Breast epithelium (tissue), 4 donors: ENCODE results near the gene MIP. TPM values are rescaled to one million over a fixed set of nuclear protein-coding genes. Genes with fewer than 3 reads are reported as not detected.

Experiments
- DNase-seq, 2 donors: peaks; one replicate each; pipeline ENCODE4 v3.0.0-alpha.2; 2019; ENCODE audit warnings: low spot score in 2 of 2
- H3K27ac ChIP-seq, 2 donors: fragments of 200-600 bp; sonication (generic) in 1 of 2; one replicate each; pipeline ENCODE4 v1.5.1; 2016 to 2019; ENCODE audit warnings: mild to moderate bottlenecking in 1 of 2
- H3K27me3 ChIP-seq, 2 donors: fragments of 200-600 bp; sonication (generic) in 1 of 2; one replicate each; pipeline versions ENCODE4 v1.5.1 to v1.6.0; 2017 to 2019; ENCODE audit warnings: control low read depth in 1 of 2, mild to moderate bottlenecking in 1 of 2
- H3K36me3 ChIP-seq: fragments of 200-600 bp; one replicate; pipeline ENCODE4 v1.5.1; 2019
- H3K4me1 ChIP-seq, 2 donors: fragments of 200-600 bp; sonication (generic); one replicate each; pipeline ENCODE4 v1.5.1; 2016 to 2019; ENCODE audit warnings: control low read depth in 1 of 2
- H3K4me3 ChIP-seq, 3 donors: fragments of 200-600 bp; sonication (generic); 1 replicate in 2 of 3; 2 replicates in 1 of 3; pipeline ENCODE4 v1.5.1; 2016 to 2019; ENCODE audit warnings: mild to moderate bottlenecking in 3 of 3, moderate library complexity in 2 of 3
- H3K9me3 ChIP-seq, 2 donors: fragments of 200-600 bp; sonication (generic) in 1 of 2; one replicate each; pipeline ENCODE4 v1.5.1; 2016 to 2019; ENCODE audit warnings: control low read depth in 1 of 2
- POLR2A ChIP-seq: fragments of 450-650 bp; IDR thresholded peaks from one replicate; pipeline ENCODE4 v1.6.1; 2016; ENCODE audit warnings: antibody characterized with exemption, mild to moderate bottlenecking, moderate library complexity
- POLR2AphosphoS5 ChIP-seq, 3 donors: sonication (generic); formaldehyde crosslinking; IDR thresholded peaks; one replicate each; pipeline ENCODE4 v1.6.1; 2017; ENCODE audit warnings: antibody characterized with exemption in 3 of 3
- intact Hi-C: fragments of 100-400 bp; cut with DNase I; formaldehyde crosslinking; loops from one replicate; pipeline ENCODE4 v1.15.1; 2023; ENCODE audit warnings: low total_unique reads
- total RNA-seq, 3 donors: library from RNA; depleted of rRNA; stranded (reverse); fragments of >200 nt; gene quantifications; one replicate each; pipeline ENCODE4 v1.1.0, GENCODE V29; 2016
- TF ChIP-seq, protein P1 (sequence below), 3 donors: fragments of 450-650 bp; IDR thresholded peaks; one replicate each; pipeline ENCODE4 v1.5.1; 2016 to 2017; ENCODE audit warnings: antibody characterized with exemption in 3 of 3, mild to moderate bottlenecking in 3 of 3, moderate library complexity in 3 of 3

The MIP gene
- total RNA-seq, 3 donors from 2014 or later, result not detected

- TF ChIP-seq, protein P1, sequence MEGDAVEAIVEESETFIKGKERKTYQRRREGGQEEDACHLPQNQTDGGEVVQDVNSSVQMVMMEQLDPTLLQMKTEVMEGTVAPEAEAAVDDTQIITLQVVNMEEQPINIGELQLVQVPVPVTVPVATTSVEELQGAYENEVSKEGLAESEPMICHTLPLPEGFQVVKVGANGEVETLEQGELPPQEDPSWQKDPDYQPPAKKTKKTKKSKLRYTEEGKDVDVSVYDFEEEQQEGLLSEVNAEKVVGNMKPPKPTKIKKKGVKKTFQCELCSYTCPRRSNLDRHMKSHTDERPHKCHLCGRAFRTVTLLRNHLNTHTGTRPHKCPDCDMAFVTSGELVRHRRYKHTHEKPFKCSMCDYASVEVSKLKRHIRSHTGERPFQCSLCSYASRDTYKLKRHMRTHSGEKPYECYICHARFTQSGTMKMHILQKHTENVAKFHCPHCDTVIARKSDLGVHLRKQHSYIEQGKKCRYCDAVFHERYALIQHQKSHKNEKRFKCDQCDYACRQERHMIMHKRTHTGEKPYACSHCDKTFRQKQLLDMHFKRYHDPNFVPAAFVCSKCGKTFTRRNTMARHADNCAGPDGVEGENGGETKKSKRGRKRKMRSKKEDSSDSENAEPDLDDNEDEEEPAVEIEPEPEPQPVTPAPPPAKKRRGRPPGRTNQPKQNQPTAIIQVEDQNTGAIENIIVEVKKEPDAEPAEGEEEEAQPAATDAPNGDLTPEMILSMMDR (IDR thresholded peaks at IDR 0.05), result no peak
- no peak for TF ChIP-seq POLR2A
- no peak for TF ChIP-seq POLR2AphosphoS5 (IDR thresholded peaks at IDR 0.05)
- DNase-seq, result no peak
- Histone ChIP-seq H3K27me3 (no peaks in the 10 kb centered on the region), H3K4me3 (no peak overlapping the region), H3K4me1 (no peaks in the 10 kb centered on the region), H3K27ac (no peak overlapping the region), H3K36me3 (no peaks in the 10 kb centered on the region), H3K9me3 (no peaks in the 10 kb centered on the region)
- intact Hi-C loops, result no loop called here
These were observed 23.2 kb upstream of the MIP start for GRCh38 chr12:56477521-56478225.

GRCh38 chr12:56476972-56477432, 22.5 kb upstream of the MIP start:
- H3K27me3 ChIP-seq, result no peaks in the 10 kb centered on the region
- intact Hi-C loops, result no loop called here
- H3K4me1 ChIP-seq, result no peaks in the 10 kb centered on the region
- TF ChIP-seq POLR2A, result no peak
- TF ChIP-seq, protein P1 (IDR thresholded peaks at IDR 0.05), result no peak
- TF ChIP-seq POLR2AphosphoS5 (IDR thresholded peaks at IDR 0.05), result no peak
- H3K4me3 ChIP-seq, result no peak overlapping the region
- DNase-seq, result no peak
- no peaks in the 10 kb centered on the region for H3K36me3 ChIP-seq
- H3K27ac ChIP-seq, result no peak overlapping the region
- H3K9me3 ChIP-seq, result no peaks in the 10 kb centered on the region

GRCh38 chr12:56476143-56476542, 21.7 kb upstream of the MIP start:
- TF ChIP-seq POLR2A (no peak), POLR2AphosphoS5 (IDR thresholded peaks at IDR 0.05) (no peak)
- TF ChIP-seq, protein P1 (IDR thresholded peaks at IDR 0.05), result no peak
- intact Hi-C loops, result no loop called here

GRCh38 chr12:56474389-56474788, 19.9 kb upstream of the MIP start:
- Histone ChIP-seq H3K27ac (no peak overlapping the region), H3K27me3 (no peaks in the 10 kb centered on the region), H3K4me3 (no peak overlapping the region), H3K4me1 (peaks cover 0 to 5% of the 10 kb centered on the region in 2 donors), H3K9me3 (no peaks in the 10 kb centered on the region), H3K36me3 (no peaks in the 10 kb centered on the region)
- no peak for DNase-seq
- intact Hi-C loops, result no loop called here
- no peak for TF ChIP-seq POLR2AphosphoS5 (IDR thresholded peaks at IDR 0.05)
- no peak for TF ChIP-seq POLR2A
- TF ChIP-seq, protein P1 (IDR thresholded peaks at IDR 0.05), result no peak

More at GRCh38 chr12:56476143-56476542, 21.7 kb upstream of the MIP start:
- Histone ChIP-seq H3K27me3 (no peaks in the 10 kb centered on the region), H3K4me3 (no peak overlapping the region), H3K9me3 (no peaks in the 10 kb centered on the region), H3K4me1 (no peaks in the 10 kb centered on the region), H3K36me3 (no peaks in the 10 kb centered on the region), H3K27ac (no peak overlapping the region)
- no peak for DNase-seq
